ENCODE data around the gene MAP7D2.

MAP7D2 gene

DNA sequence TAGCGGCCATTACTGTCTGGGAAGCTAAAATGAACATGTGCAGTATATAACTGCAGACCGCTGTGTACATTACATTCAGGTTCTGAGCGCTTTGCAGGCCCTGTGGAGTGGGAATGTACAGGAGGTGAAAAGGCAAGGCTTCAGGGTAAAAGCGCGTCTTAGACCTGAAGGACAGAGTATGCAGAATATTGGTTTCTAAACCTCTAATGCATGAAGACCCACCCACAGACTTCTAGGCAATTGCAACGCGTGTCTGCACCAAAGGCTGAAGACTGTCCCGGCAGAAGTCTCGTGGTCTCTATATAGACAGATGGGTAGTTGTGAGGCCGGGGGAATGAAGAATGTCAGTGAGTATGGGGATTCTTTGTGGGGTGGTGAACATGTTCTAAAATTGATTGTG is 5.4 kb downstream of the MAP7D2 start:
- Histone ChIP-seq H3K4me3 (ENCODE audit: low read depth, low read length) (no peak overlapping the region), H3K27me3 (ENCODE audit: control insufficient read depth, insufficient read depth, low read length) (peaks cover 8% of the 10 kb centered on the region), H3K36me3 (ENCODE audit: control insufficient read depth, insufficient read depth, low read length) (no peaks in the 10 kb centered on the region), H3K9ac (ENCODE audit: low read depth, low read length) (no peak overlapping the region), H3K9me3 (ENCODE audit: control insufficient read depth, insufficient read depth, low read length) (no peaks in the 10 kb centered on the region), H3K4me1 (ENCODE audit: control insufficient read depth, insufficient read depth, low read length) (no peaks in the 10 kb centered on the region)

DNA sequence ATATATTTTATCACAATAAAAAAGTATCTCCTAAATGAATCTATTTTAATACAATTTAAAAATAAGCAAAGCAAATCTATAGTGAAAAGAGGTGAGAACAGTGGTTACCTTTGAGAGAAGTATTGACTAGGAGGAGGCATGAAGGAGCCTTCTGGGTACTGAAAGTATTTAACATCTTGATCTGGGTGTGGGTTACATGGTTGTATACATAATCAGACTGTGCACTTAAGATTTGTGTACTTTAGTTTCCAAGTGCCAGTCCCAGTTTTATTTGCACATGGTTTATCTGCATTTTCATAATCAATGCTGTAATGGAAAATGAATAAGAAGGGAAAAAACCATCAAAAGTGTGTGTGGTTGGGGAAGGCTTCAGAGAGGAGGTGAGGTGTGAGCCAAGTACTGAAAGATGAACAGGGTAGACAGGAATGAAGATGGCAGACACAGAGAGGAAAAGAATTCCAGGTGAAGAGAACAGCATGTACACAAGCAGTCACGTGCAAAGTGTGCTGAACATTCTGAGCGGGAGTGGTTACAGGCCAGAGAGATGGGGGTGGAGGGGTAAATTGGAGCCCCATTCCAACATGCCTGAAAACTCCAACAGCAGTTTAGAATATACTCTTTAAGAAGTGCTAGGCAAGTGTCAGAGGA is 14.6 kb downstream of the MAP7D2 start:
- no peaks in the 10 kb centered on the region for H3K27me3 ChIP-seq (ENCODE audit: control insufficient read depth, insufficient read depth, low read length)
- H3K4me3 ChIP-seq (ENCODE audit: low read depth, low read length), result no peak overlapping the region
- peaks cover 6% of the 10 kb centered on the region for H3K9me3 ChIP-seq (ENCODE audit: control insufficient read depth, insufficient read depth, low read length)
- no peak overlapping the region for H3K9ac ChIP-seq (ENCODE audit: low read depth, low read length)
- H3K4me1 ChIP-seq (ENCODE audit: control insufficient read depth, insufficient read depth, low read length), result no peaks in the 10 kb centered on the region
- no peaks in the 10 kb centered on the region for H3K36me3 ChIP-seq (ENCODE audit: control insufficient read depth, insufficient read depth, low read length)

GRCh38 chrX:20091499-20091898 is 25.2 kb downstream of the MAP7D2 start:
- H3K27me3 ChIP-seq (ENCODE audit: control insufficient read depth, insufficient read depth, low read length), result no peaks in the 10 kb centered on the region
- no peak overlapping the region for H3K9ac ChIP-seq (ENCODE audit: low read depth, low read length)
- H3K4me1 ChIP-seq (ENCODE audit: control insufficient read depth, insufficient read depth, low read length), result no peaks in the 10 kb centered on the region
- no peaks in the 10 kb centered on the region for H3K36me3 ChIP-seq (ENCODE audit: control insufficient read depth, insufficient read depth, low read length)
- H3K9me3 ChIP-seq (ENCODE audit: control insufficient read depth, insufficient read depth, low read length), result no peaks in the 10 kb centered on the region
- H3K4me3 ChIP-seq (ENCODE audit: low read depth, low read length), result no peak overlapping the region

- H3K4me3 ChIP-seq (ENCODE audit: low read depth, low read length), result no peak overlapping the region
- no peaks in the 10 kb centered on the region for H3K27me3 ChIP-seq (ENCODE audit: control insufficient read depth, insufficient read depth, low read length)
- H3K9ac ChIP-seq (ENCODE audit: low read depth, low read length), result no peak overlapping the region
- peaks cover 2% of the 10 kb centered on the region for H3K9me3 ChIP-seq (ENCODE audit: control insufficient read depth, insufficient read depth, low read length)
- H3K36me3 ChIP-seq (ENCODE audit: control insufficient read depth, insufficient read depth, low read length), result no peaks in the 10 kb centered on the region
- H3K4me1 ChIP-seq (ENCODE audit: control insufficient read depth, insufficient read depth, low read length), result no peaks in the 10 kb centered on the region
Measured at GRCh38 chrX:20089845-20090244, 26.9 kb downstream of the MAP7D2 start.

DNA sequence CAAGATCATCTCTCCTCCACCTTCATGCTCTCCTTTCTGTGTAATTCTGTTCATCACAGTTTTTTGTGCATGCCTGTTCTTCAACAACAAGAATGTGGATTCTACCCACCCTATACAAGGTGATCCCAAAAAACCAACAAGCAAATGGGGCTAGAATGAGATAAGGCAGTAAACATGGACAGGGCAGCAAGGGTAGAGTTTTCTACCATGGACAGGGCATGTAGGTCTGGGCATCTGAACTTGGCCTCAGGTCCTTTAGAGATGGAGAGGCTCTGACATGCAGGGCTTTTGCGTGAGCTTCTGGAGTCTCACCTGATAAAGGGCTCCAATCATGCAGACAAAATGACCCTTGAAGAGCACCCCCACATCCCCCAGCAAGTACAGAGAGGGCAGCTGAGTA is 36.4 kb downstream of the MAP7D2 start:
- Histone ChIP-seq H3K4me1 (ENCODE audit: control insufficient read depth, insufficient read depth, low read length) (no peaks in the 10 kb centered on the region), H3K36me3 (ENCODE audit: control insufficient read depth, insufficient read depth, low read length) (no peaks in the 10 kb centered on the region), H3K4me3 (ENCODE audit: low read depth, low read length) (no peak overlapping the region), H3K9me3 (ENCODE audit: control insufficient read depth, insufficient read depth, low read length) (no peaks in the 10 kb centered on the region), H3K27me3 (ENCODE audit: control insufficient read depth, insufficient read depth, low read length) (no peaks in the 10 kb centered on the region), H3K9ac (ENCODE audit: low read depth, low read length) (no peak overlapping the region)

GRCh38 chrX:20071511-20072079 is 45.1 kb downstream of the MAP7D2 start:
- Histone ChIP-seq H3K4me3 (ENCODE audit: low read depth, low read length) (no peak overlapping the region), H3K27me3 (ENCODE audit: control insufficient read depth, insufficient read depth, low read length) (no peaks in the 10 kb centered on the region), H3K9me3 (ENCODE audit: control insufficient read depth, insufficient read depth, low read length) (no peaks in the 10 kb centered on the region), H3K4me1 (ENCODE audit: control insufficient read depth, insufficient read depth, low read length) (no peaks in the 10 kb centered on the region), H3K9ac (ENCODE audit: low read depth, low read length) (no peak overlapping the region), H3K36me3 (ENCODE audit: control insufficient read depth, insufficient read depth, low read length) (no peaks in the 10 kb centered on the region)

- H3K4me3 ChIP-seq (ENCODE audit: low read depth, low read length), result no peak overlapping the region
- no peaks in the 10 kb centered on the region for H3K36me3 ChIP-seq (ENCODE audit: control insufficient read depth, insufficient read depth, low read length)
- no peaks in the 10 kb centered on the region for H3K27me3 ChIP-seq (ENCODE audit: control insufficient read depth, insufficient read depth, low read length)
- H3K4me1 ChIP-seq (ENCODE audit: control insufficient read depth, insufficient read depth, low read length), result no peaks in the 10 kb centered on the region
- H3K9me3 ChIP-seq (ENCODE audit: control insufficient read depth, insufficient read depth, low read length), result no peaks in the 10 kb centered on the region
- no peak overlapping the region for H3K9ac ChIP-seq (ENCODE audit: low read depth, low read length)
Measured at GRCh38 chrX:20067709-20068561, 48.8 kb downstream of the MAP7D2 start.

- H3K36me3 ChIP-seq (ENCODE audit: control insufficient read depth, insufficient read depth, low read length), result no peaks in the 10 kb centered on the region
- H3K4me1 ChIP-seq (ENCODE audit: control insufficient read depth, insufficient read depth, low read length), result no peaks in the 10 kb centered on the region
- H3K27me3 ChIP-seq (ENCODE audit: control insufficient read depth, insufficient read depth, low read length), result no peaks in the 10 kb centered on the region
- no peak overlapping the region for H3K9ac ChIP-seq (ENCODE audit: low read depth, low read length)
- H3K4me3 ChIP-seq (ENCODE audit: low read depth, low read length), result no peak overlapping the region
- H3K9me3 ChIP-seq (ENCODE audit: control insufficient read depth, insufficient read depth, low read length), result no peaks in the 10 kb centered on the region
Measured at GRCh38 chrX:20066968-20067708, 49.6 kb downstream of the MAP7D2 start.

DNA sequence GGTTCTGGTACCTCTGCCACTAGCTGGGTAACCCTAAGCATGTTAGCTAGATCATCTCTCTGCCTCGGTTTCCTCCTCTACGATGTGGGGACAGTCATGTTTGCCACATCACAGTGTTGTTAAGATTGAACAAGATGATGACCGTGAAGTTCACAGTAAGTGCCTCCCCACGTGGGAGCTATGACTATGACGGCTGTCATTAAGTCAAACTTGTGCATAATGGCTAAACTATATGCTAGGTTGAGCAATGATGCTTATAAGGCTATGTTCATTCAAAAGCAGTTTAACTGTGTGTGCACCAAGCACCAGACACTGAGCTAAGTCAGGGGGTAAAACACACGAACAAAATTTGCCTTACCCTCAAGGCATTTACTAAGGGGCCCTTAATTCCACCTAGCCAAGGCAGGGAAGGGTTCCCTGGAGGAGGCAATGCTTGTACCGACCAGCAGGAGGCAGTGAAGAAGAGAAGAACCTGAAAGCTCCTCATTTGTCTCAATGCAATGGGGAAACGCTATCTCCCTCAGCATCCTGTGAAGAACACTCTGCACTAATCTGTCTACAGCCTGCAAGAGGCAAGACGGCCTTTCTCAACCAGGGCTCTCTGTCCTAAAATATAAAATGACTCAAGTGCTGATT is 52.9 kb downstream of the MAP7D2 start:
- H3K9ac ChIP-seq (ENCODE audit: low read depth, low read length), result no peak overlapping the region
- H3K27me3 ChIP-seq (ENCODE audit: control insufficient read depth, insufficient read depth, low read length), result no peaks in the 10 kb centered on the region
- H3K9me3 ChIP-seq (ENCODE audit: control insufficient read depth, insufficient read depth, low read length), result no peaks in the 10 kb centered on the region
- no peaks in the 10 kb centered on the region for H3K4me1 ChIP-seq (ENCODE audit: control insufficient read depth, insufficient read depth, low read length)
- no peaks in the 10 kb centered on the region for H3K36me3 ChIP-seq (ENCODE audit: control insufficient read depth, insufficient read depth, low read length)
- no peak overlapping the region for H3K4me3 ChIP-seq (ENCODE audit: low read depth, low read length)

- Histone ChIP-seq H3K36me3 (ENCODE audit: control insufficient read depth, insufficient read depth, low read length) (no peaks in the 10 kb centered on the region), H3K9ac (ENCODE audit: low read depth, low read length) (no peak overlapping the region), H3K9me3 (ENCODE audit: control insufficient read depth, insufficient read depth, low read length) (no peaks in the 10 kb centered on the region), H3K4me1 (ENCODE audit: control insufficient read depth, insufficient read depth, low read length) (no peaks in the 10 kb centered on the region), H3K27me3 (ENCODE audit: control insufficient read depth, insufficient read depth, low read length) (no peaks in the 10 kb centered on the region), H3K4me3 (ENCODE audit: low read depth, low read length) (no peak overlapping the region)
Measured at GRCh38 chrX:20063153-20063552, 53.6 kb downstream of the MAP7D2 start.

DNA sequence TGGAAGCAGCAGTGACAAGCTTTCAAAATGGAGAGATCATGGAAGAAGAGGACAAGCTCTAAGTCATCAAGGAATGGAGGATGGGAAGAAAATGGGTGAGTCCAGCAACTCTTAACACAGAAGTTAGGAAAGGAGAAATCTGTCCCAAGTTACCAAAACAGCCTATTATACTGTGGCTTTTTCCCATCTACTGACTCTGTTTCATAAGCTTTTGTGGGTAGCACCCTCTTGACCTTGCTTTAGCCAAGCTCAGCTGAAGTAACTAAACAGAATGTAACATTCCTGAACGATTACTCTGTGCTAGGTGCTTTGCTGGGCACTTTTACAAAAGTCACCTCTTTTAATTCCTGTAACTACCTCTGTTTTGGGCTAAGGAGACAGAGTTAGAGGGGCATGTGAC is 54.9 kb downstream of the MAP7D2 start:
- Histone ChIP-seq H3K4me3 (ENCODE audit: low read depth, low read length) (no peak overlapping the region), H3K27me3 (ENCODE audit: control insufficient read depth, insufficient read depth, low read length) (no peaks in the 10 kb centered on the region), H3K36me3 (ENCODE audit: control insufficient read depth, insufficient read depth, low read length) (no peaks in the 10 kb centered on the region), H3K9me3 (ENCODE audit: control insufficient read depth, insufficient read depth, low read length) (no peaks in the 10 kb centered on the region), H3K4me1 (ENCODE audit: control insufficient read depth, insufficient read depth, low read length) (no peaks in the 10 kb centered on the region), H3K9ac (ENCODE audit: low read depth, low read length) (no peak overlapping the region)

Measured in iPS-15b (cell line).